HG02571 (cell line): ENCODE results near the gene NOL12.
"Not testable (repeated sequence)": the region's sequence is repeated elsewhere in the genome, so short reads cannot be mapped to it uniquely, and the experiment has no call there.

ENCODE experiments used
- ATAC-seq: cut with Tn5 transposase; IDR thresholded peaks from one replicate; pipeline ENCODE4 v1.9.1; 2021; ENCODE audit warnings: mild to moderate bottlenecking, moderate library complexity; ENCODE audit not compliant: unreplicated experiment

NOL12 gene

GRCh38 chr22:37678372-37678771 is 7.8 kb upstream of the NOL12 start:
- no peak for ATAC-seq

DNA sequence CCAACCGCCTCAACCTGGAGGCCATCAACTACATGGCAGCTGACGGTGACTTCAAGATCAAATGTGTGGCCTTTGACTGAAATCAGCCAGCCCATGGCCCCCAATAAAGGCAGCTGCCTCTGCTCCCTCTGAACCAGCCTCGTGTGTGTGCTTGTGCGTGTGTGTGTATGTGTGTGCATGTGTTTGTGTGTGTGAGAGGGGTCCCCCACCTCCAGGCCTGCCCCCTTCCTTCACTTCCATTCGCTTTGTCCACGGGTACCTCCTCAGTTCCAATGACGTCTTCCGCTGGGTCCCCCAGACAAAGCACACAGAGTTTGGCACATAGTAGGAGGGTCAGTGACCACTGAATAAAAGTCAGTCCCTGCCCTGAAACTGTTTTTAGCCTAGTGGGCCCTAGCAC is 6.5 kb upstream of the NOL12 start:
- no peak for ATAC-seq

- no peak for ATAC-seq
Measured at GRCh38 chr22:37680191-37680851, 5.8 kb upstream of the NOL12 start.

GRCh38 chr22:37681001-37681424 is 5.1 kb upstream of the NOL12 start:
- ATAC-seq, result no peak

- ATAC-seq, result no peak
Measured at GRCh38 chr22:37681556-37682049, 4.5 kb upstream of the NOL12 start.

DNA sequence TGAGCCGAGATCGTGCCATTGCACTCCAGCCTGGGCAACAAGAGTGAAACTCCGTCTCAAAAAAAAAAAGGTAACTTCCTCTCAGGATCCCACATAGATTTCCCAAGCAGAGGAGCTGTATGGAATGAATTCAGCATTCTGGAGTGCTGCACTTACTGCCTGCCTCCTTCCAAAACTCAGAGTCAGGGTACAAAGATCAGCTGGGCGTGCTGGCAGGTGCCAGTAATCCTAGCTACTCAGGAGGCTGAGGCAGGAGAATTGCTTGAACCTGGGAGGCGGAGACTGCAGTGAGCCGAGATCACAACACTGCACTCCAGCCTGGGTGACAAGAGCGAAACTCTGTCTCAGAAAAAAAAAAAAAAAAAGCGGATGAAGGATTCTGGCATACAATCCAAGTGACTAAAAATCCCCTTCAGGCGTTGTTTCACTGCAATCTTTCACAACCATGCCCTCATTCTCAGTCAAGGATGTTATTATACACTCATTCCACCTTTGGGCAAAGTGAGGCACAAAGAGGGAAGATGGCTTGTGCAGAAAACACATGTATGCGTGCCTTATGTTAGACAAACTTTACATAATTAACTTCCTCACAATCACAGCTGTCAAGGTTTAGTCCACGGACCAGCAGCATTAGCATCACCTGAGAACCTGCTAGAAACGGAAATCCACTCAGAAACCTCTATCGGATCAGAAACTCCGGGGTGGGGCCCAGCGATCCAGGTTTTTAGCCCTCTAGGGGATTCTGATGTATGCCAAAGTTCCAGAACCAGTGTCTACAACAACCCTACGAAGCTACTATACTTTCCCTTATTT is 1.1 kb upstream of the NOL12 start:
- ATAC-seq, result no peak

DNA sequence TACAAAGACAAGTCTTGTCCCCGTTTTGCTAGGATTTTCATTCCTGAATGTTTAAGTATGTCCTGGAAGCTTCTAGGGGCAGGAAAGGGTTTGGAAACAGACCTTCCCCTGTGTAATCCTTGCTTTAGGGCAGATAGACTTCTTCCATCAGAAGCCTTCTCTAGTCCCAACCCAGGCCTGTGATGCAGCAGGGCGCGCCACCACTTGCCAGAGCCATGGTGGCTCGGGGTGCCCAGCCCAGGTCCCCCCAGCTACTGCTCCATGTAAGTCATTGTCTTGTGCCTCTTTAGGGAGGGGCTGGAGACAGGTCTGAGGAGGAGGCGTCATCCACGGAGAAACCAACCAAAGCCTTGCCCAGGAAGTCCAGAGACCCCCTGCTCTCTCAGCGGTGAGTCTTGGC is 4.3 kb downstream of the NOL12 start:
- ATAC-seq, result no peak

GRCh38 chr22:37690901-37691504 is 4.9 kb downstream of the NOL12 start:
- no peak for ATAC-seq

GRCh38 chr22:37692627-37693285 is 6.6 kb downstream of the NOL12 start:
- ATAC-seq, result no peak

- not testable (repeated sequence) for ATAC-seq
Measured at GRCh38 chr22:37694131-37694530, 8.0 kb downstream of the NOL12 start.

DNA sequence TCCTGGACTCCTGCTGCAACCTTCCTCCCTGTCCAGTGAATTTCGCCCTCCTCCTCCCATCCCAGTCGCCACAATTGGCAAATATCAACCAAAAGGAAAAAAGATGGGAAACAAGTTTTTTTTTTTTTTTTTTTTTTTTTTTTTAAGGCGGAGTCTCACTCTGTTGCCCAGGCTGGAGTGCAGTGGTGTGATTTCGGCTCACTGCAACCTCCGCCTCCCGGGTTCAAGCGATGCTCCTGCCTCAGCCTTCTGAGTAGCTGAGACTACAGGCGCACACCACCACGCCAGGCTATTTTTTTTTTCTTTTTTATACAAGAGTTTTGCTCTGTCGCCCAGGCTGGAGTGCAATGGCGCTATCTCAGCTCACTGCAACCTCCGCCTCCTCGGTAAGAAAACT is 10.1 kb downstream of the NOL12 start:
- ATAC-seq, result not testable (repeated sequence)

- ATAC-seq, result peak; percentile 85
Measured at GRCh38 chr22:37696657-37697537, 10.8 kb downstream of the NOL12 start, which contains the start of gene TRIOBP. Gene TRIOBP, plus strand, starts transcription at chr22:37697048. Its CDS starts 4,318 bp downstream, at chr22:37701366.

- no peak for ATAC-seq
Measured at GRCh38 chr22:37697538-37697835, 11.3 kb downstream of the NOL12 start.

GRCh38 chr22:37701141-37701786 is 15.1 kb downstream of the NOL12 start:
- ATAC-seq, result no peak

DNA sequence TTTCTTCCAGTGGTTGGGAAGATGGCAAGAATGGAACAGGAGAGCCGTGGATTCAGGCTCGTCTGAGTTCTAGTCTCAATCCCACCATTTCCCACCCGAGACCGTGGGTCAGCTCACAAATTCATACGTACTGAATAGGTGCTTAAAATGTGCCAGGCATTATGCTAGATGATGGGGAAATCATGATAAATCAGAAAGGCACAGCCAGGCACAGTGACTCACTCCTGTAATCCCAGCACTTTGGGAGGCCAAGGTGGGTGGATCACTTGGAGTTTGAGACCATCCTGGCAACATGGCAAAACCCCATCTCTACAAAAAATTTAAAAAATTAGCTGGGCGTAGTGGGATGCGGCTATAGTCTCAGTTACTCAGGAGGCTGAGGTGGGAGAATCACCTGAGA is 17.8 kb downstream of the NOL12 start:
- ATAC-seq, result no peak

DNA sequence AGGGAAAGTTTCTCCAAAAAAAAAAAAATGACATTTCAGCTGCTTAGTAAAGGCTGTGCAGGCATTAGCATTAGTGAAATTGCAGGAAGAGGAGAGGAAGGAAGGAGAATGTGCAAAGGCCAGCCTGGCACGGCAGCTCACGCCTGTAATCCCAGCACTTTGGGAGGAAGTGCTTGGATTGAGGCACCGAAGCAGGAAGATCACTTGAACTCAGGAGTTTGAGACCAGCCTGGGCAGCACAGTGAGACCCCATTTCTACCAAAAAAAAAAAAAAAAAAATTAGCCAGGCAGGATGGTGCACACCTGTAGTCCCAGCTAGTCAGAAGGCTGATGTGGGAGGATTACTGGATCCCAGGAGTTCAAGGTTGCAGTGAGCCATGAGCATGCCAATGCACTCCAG is 18.5 kb downstream of the NOL12 start:
- ATAC-seq, result no peak

GRCh38 chr22:37705205-37705604 is 19.1 kb downstream of the NOL12 start:
- no peak for ATAC-seq

DNA sequence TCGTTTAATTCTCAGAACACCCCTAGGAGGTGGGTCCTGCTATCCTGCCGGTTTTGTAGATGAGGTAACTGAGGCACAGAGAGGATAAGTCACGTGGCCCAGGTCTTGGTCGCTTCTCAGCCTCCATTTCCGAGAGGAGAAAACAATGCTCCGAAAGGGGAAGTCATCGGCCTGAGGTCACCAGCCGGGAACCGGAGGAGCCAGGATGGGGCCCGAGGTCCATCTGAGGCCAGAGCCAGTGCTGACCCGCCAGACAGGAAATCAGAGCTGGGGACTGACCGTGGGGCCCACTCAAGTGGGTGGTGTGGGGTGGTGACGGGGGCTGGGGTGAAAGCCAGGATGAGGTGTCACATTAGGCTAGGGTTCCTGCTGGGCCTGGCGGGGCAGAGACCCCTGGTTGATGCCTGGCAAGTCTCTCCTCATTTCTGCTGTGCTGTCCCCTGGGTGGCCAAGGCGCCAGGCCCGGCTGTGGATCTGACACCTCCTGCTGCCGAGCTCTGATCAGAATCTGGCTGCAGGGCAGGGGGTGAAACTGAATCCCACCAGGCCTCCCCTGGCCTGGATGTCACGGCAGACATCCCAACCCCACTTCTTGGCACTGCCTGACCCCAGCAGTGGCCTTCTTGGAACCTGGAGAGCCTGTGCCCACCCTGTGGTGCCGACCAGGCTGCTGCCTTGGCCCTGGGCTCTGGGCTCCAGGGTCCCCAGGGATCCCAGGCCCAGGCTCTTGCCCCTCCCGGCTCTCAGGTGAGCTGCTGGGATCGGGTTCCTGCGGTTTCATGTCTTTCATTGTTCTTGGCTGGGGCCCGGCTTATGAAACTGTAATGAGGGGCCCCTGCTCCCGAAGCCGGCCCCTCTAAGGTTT is 22.7 kb downstream of the NOL12 start:
- ATAC-seq, result no peak

- ATAC-seq, result no peak
Measured at GRCh38 chr22:37709445-37709765, 23.3 kb downstream of the NOL12 start.
